Measurements from ENCODE around the gene PPP1R13B. TPM values are rescaled to one million over a fixed set of nuclear protein-coding genes. Genes with fewer than 3 reads are reported as not detected.

The PPP1R13B gene
- total RNA-seq, 2 donors from 2014 or later, result 15.6 to 17.5 TPM

DNA sequence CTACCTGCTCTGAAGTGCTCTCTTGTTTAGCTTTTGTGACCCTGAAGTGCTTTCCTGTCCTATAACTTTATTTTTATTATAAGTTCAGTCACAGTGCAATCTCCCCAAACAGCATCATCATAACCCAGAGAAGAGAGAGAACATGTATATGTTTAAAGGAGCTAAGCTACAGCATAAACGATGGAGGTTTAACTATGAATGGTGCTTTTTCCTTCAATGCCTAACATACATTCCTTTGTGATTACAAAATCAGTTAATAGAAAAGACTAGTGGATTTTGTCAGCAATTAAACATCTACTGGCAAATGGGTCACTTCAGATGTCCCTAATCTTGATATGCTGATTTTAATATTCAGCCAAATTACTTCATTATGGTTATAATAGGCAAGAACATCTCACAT lies 85.3 kb downstream of the PPP1R13B start:
- no peak for TF ChIP-seq CTCF (conservative IDR thresholded peaks at IDR 0.05)
- no peaks in the 10 kb centered on the region for H3K9me3 ChIP-seq (ENCODE audit: control insufficient read depth, low read length)
- no peak overlapping the region for H3K9ac ChIP-seq (ENCODE audit: extremely low read depth, low read length, poor library complexity, severe bottlenecking)
- Mint-ChIP-seq H3K36me3 (ENCODE audit: low read depth) (peaks cover 5% of the 10 kb centered on the region), H3K9me3 (no peaks in the 10 kb centered on the region), H3K4me3 (no peak overlapping the region), H3K4me1 (no peaks in the 10 kb centered on the region), H3K27ac (no peak overlapping the region), H3K27me3 (ENCODE audit: insufficient read depth) (no peaks in the 10 kb centered on the region)
- no peak for DNase-seq
- no peak overlapping the region for H3K4me3 ChIP-seq (ENCODE audit: low read length)
- no peaks in the 10 kb centered on the region for H3K27me3 ChIP-seq (ENCODE audit: control insufficient read depth, insufficient read depth, low read length, poor library complexity, severe bottlenecking)
- H3K4me1 ChIP-seq (ENCODE audit: control insufficient read depth, insufficient read depth, low read length), result no peaks in the 10 kb centered on the region
- WGBS, 2 experiments (ENCODE audit: insufficient coverage in 1 of 2, insufficient read length in 1 of 2), result no CpG with 5 or more reads among the region's 1 CpG
- H3K36me3 ChIP-seq (ENCODE audit: control insufficient read depth, insufficient read depth, low read length), result peaks cover 10% of the 10 kb centered on the region
- H3K27ac ChIP-seq (ENCODE audit: low read depth, low read length), result no peak overlapping the region

DNA sequence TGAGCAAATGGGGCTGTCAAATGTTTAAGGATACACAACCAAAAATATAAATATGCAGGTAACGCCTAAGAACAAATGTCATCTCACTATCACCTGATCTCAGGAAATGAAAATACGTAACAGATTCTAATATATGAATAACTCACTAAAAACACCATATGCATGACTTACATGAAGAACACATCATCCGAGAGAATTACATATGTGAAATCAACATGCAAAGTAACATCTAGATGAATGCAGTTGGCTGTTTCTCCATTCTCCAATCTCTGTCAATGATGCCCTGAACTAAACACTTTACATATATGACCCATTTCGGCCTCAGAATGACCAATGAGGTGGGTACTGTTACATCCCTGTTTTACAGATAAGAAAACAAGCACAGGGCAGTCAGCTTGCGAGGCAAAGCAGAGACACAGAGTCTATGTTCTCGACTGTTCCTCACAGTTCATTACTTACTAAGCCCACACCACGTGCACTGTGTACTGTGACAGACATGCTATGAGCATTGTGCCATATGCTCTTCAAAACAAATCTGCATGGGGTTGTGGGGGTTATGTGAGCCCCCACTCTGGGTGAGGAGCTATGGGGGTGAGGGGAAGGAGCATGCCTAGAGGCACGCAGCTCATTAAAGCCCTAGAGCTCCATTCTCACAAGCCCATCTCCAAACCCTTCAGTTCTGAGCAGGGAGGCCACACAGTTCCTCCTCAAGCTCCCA lies 89.2 kb downstream of the PPP1R13B start:
- WGBS, 2 experiments (ENCODE audit: insufficient coverage in 1 of 2, insufficient read length in 1 of 2), result 93 to 95% methylated on average over 5 to 8 of the region's 8 CpGs

GRCh38 chr14:103755060-103755459 lies 92.3 kb downstream of the PPP1R13B start:
- no peaks in the 10 kb centered on the region for H3K9me3 Mint-ChIP-seq
- WGBS, 2 experiments (ENCODE audit: insufficient coverage in 1 of 2, insufficient read length in 1 of 2), result 95 to 98% methylated on average over 6 of the region's 6 CpGs
- Histone ChIP-seq H3K36me3 (ENCODE audit: control insufficient read depth, insufficient read depth, low read length) (peaks cover 7% of the 10 kb centered on the region), H3K9ac (ENCODE audit: extremely low read depth, low read length, poor library complexity, severe bottlenecking) (no peak overlapping the region), H3K4me1 (ENCODE audit: control insufficient read depth, insufficient read depth, low read length) (no peaks in the 10 kb centered on the region), H3K27me3 (ENCODE audit: control insufficient read depth, insufficient read depth, low read length, poor library complexity, severe bottlenecking) (no peaks in the 10 kb centered on the region), H3K9me3 (ENCODE audit: control insufficient read depth, low read length) (no peaks in the 10 kb centered on the region), H3K27ac (ENCODE audit: low read depth, low read length) (no peak overlapping the region), H3K4me3 (ENCODE audit: low read length) (no peak overlapping the region)
- H3K27ac Mint-ChIP-seq, result no peak overlapping the region
- peaks cover 5% of the 10 kb centered on the region for H3K36me3 Mint-ChIP-seq (ENCODE audit: low read depth)
- DNase-seq, result no peak
- no peak overlapping the region for H3K4me3 Mint-ChIP-seq
- no peak for TF ChIP-seq CTCF (conservative IDR thresholded peaks at IDR 0.05)
- H3K4me1 Mint-ChIP-seq, result no peaks in the 10 kb centered on the region
- no peaks in the 10 kb centered on the region for H3K27me3 Mint-ChIP-seq (ENCODE audit: insufficient read depth)

More for the DNA sequence above, 89.2 kb downstream of the PPP1R13B start:
- H3K27ac ChIP-seq (ENCODE audit: low read depth, low read length), result no peak overlapping the region
- TF ChIP-seq CTCF (conservative IDR thresholded peaks at IDR 0.05), result no peak
- no peak overlapping the region for H3K9ac ChIP-seq (ENCODE audit: extremely low read depth, low read length, poor library complexity, severe bottlenecking)
- H3K4me1 ChIP-seq (ENCODE audit: control insufficient read depth, insufficient read depth, low read length), result no peaks in the 10 kb centered on the region
- H3K9me3 ChIP-seq (ENCODE audit: control insufficient read depth, low read length), result no peaks in the 10 kb centered on the region
- H3K36me3 ChIP-seq (ENCODE audit: control insufficient read depth, insufficient read depth, low read length), result no peaks in the 10 kb centered on the region
- Mint-ChIP-seq H3K4me3 (no peak overlapping the region), H3K27me3 (ENCODE audit: insufficient read depth) (no peaks in the 10 kb centered on the region), H3K9me3 (no peaks in the 10 kb centered on the region), H3K36me3 (ENCODE audit: low read depth) (no peaks in the 10 kb centered on the region), H3K27ac (no peak overlapping the region), H3K4me1 (no peaks in the 10 kb centered on the region)
- H3K27me3 ChIP-seq (ENCODE audit: control insufficient read depth, insufficient read depth, low read length, poor library complexity, severe bottlenecking), result no peaks in the 10 kb centered on the region
- DNase-seq, result no peak
- H3K4me3 ChIP-seq (ENCODE audit: low read length), result no peak overlapping the region
